Calu3 (cell line): Measurements from ENCODE around the gene SYTL2. TPM values are rescaled to one million over a fixed set of nuclear protein-coding genes. Genes with fewer than 3 reads are reported as not detected.
A peak's percentile ranks its signal among the peaks of the same experiment; 100 is the strongest.

ENCODE experiments used
- BruUV-seq: library from RNA; stranded (reverse); fragments of 400-500 nt; replicated peaks from 2 replicates; lab custom pipeline; 2021; lab: Mats Ljungman, UMichigan
- CTCF ChIA-PET: fragments of 300-600 bp; sonication (Branson Sonifier 250); formaldehyde crosslinking; loops from one replicate; lab custom pipeline; 2022; ENCODE audit warnings: antibody characterized with exemption; lab: Charles Lee
- DNase-seq: peaks from one replicate; pipeline ENCODE4 v3.0.0; 2022
- H3K27ac Mint-ChIP-seq: one replicate; pipeline ENCODE4 v1.8.0; 2022; ENCODE audit warnings: mixed read lengths; ENCODE audit not compliant: unreplicated experiment
- H3K27me3 Mint-ChIP-seq: one replicate; pipeline ENCODE4 v1.8.0; 2022; ENCODE audit warnings: mixed read lengths; ENCODE audit not compliant: unreplicated experiment
- H3K36me3 Mint-ChIP-seq: one replicate; pipeline ENCODE4 v1.8.0; 2022; ENCODE audit warnings: mild to moderate bottlenecking, moderate library complexity, mixed read lengths; ENCODE audit not compliant: insufficient read depth, unreplicated experiment
- H3K4me1 Mint-ChIP-seq: one replicate; pipeline ENCODE4 v1.8.0; 2022; ENCODE audit warnings: mild to moderate bottlenecking, low read depth, mixed read lengths; ENCODE audit not compliant: unreplicated experiment
- H3K4me3 Mint-ChIP-seq: one replicate; pipeline ENCODE4 v1.8.0; 2022; ENCODE audit warnings: mild to moderate bottlenecking, low read depth, moderate library complexity, mixed read lengths; ENCODE audit not compliant: unreplicated experiment
- H3K9me3 Mint-ChIP-seq: one replicate; pipeline ENCODE4 v1.8.0; 2022; ENCODE audit warnings: low read depth, mixed read lengths; ENCODE audit not compliant: unreplicated experiment
- CTCF ChIP-seq: fragments of 200-600 bp; IDR thresholded peaks from one replicate; pipeline ENCODE4 v1.8.0; 2022; ENCODE audit warnings: antibody characterized with exemption; ENCODE audit not compliant: unreplicated experiment
- intact Hi-C: fragments of 100-400 bp; cut with micrococcal nuclease; formaldehyde crosslinking; loops from one replicate; pipeline ENCODE4 v1.10.0; 2022; ENCODE audit not compliant: unreplicated experiment
- total RNA-seq: library from RNA; stranded (reverse); gene quantifications from 2 replicates; pipeline ENCODE4 v1.2.3, GENCODE V29; 2022

The SYTL2 gene
- total RNA-seq, 1 experiment from 2014 or later, result 10.6 TPM

GRCh38 chr11:85811624-85812023, 683 bp upstream of the SYTL2 start:
- intact Hi-C loops, result no loop called here
- Mint-ChIP-seq H3K27ac (no peak overlapping the region), H3K9me3 (no peaks in the 10 kb centered on the region), H3K36me3 (peaks cover 18% of the 10 kb centered on the region), H3K4me1 (peaks cover 16% of the 10 kb centered on the region), H3K4me3 (peak overlapping the region; percentile 72), H3K27me3 (no peaks in the 10 kb centered on the region)
- TF ChIP-seq CTCF, result no peak
- BruUV-seq, result no TSS peak
- CTCF ChIA-PET, result no interaction called here
- DNase-seq, result no peak

GRCh38 chr11:85810521-85810870, 445 bp downstream of the SYTL2 start:
- peaks cover 18% of the 10 kb centered on the region for H3K36me3 Mint-ChIP-seq
- H3K9me3 Mint-ChIP-seq, result no peaks in the 10 kb centered on the region
- no peak for TF ChIP-seq CTCF
- H3K4me1 Mint-ChIP-seq, result peaks cover 24% of the 10 kb centered on the region
- no peak for DNase-seq
- no TSS peak for BruUV-seq
- intact Hi-C loops, result no loop called here
- H3K27ac Mint-ChIP-seq, result no peak overlapping the region
- no peaks in the 10 kb centered on the region for H3K27me3 Mint-ChIP-seq
- CTCF ChIA-PET, result interaction anchor here (0.6 to 1.9 kb wide), 3 partner anchors 15 to 1575 kb away, joined by 3 to 7 read pairs (median 7); no protein-coding TSS in a partner anchor
- peak overlapping the region; percentile 72 for H3K4me3 Mint-ChIP-seq

DNA sequence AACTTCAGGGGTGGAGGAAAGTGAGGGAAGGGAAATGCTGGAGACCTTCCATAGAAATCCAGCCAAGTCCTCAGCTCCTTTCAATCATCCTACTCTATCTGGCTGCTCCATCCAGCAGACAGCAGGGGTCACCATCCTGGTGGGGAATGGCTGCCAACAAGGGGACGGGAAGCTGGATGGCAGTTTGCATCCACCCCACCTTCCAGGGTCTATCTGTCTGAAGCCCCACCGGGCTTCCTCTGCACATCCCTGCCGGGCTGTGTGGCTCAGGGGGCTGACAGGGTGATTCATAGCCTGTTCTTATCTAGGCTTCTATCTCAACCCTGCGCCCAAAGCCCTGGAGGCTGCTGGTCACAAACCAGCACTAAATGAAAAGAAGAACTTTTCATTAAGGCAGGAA, 1.1 kb downstream of the SYTL2 start:
- DNase-seq, result peak; percentile 24
- Mint-ChIP-seq H3K9me3 (no peaks in the 10 kb centered on the region), H3K4me3 (peak overlapping the region; percentile 72), H3K36me3 (peaks cover 18% of the 10 kb centered on the region), H3K4me1 (peaks cover 24% of the 10 kb centered on the region), H3K27ac (no peak overlapping the region), H3K27me3 (no peaks in the 10 kb centered on the region)
- BruUV-seq, result TSS peak; percentile 41
- TF ChIP-seq CTCF, result peak; percentile 24
- intact Hi-C loops, result no loop called here
- CTCF ChIA-PET, result interaction anchor here (0.6 to 1.9 kb wide), 5 partner anchors 11 to 1574 kb away, joined by 3 to 7 read pairs (median 4); partner anchors contain the start of gene CCDC83

- no peaks in the 10 kb centered on the region for H3K9me3 Mint-ChIP-seq
- intact Hi-C loops, result no loop called here
- H3K27ac Mint-ChIP-seq, result no peak overlapping the region
- TF ChIP-seq CTCF, result no peak
- peaks cover 24% of the 10 kb centered on the region for H3K4me1 Mint-ChIP-seq
- CTCF ChIA-PET, result interaction anchor here (1.0 to 1.9 kb wide), 3 partner anchors 10 to 46 kb away, joined by 3 to 7 read pairs (median 4); partner anchors contain the start of gene CCDC83
- H3K36me3 Mint-ChIP-seq, result peaks cover 18% of the 10 kb centered on the region
- H3K27me3 Mint-ChIP-seq, result no peaks in the 10 kb centered on the region
- H3K4me3 Mint-ChIP-seq, result no peak overlapping the region
- BruUV-seq, result no TSS peak
- no peak for DNase-seq
Observed at GRCh38 chr11:85809191-85809590, 1.8 kb downstream of the SYTL2 start.
